HG03196 (cell line): ENCODE data around the gene KCNG2.

Source experiments
- ATAC-seq: cut with Tn5 transposase; IDR thresholded peaks from one replicate; pipeline ENCODE4 v1.9.1; 2021; ENCODE audit not compliant: unreplicated experiment

The KCNG2 gene

GRCh38 chr18:79784071-79784913, 13.4 kb upstream of the KCNG2 start:
- ATAC-seq = no peak

GRCh38 chr18:79784965-79785770, 12.6 kb upstream of the KCNG2 start:
- ATAC-seq = no peak

- no peak for ATAC-seq
Measured at GRCh38 chr18:79785831-79786230, 11.9 kb upstream of the KCNG2 start.

GRCh38 chr18:79786304-79786703, 11.4 kb upstream of the KCNG2 start:
- ATAC-seq = no peak

GRCh38 chr18:79786786-79787526, 10.8 kb upstream of the KCNG2 start:
- no peak for ATAC-seq

GRCh38 chr18:79787527-79787864, 10.2 kb upstream of the KCNG2 start:
- no peak for ATAC-seq

GRCh38 chr18:79787865-79788733, 9.6 kb upstream of the KCNG2 start:
- ATAC-seq = no peak

GRCh38 chr18:79788734-79789085, 9.0 kb upstream of the KCNG2 start:
- ATAC-seq = no peak

GRCh38 chr18:79789091-79789891, 8.4 kb upstream of the KCNG2 start:
- no peak for ATAC-seq

GRCh38 chr18:79789901-79790890, 7.5 kb upstream of the KCNG2 start:
- no peak for ATAC-seq

- ATAC-seq = no peak
Measured at GRCh38 chr18:79790996-79791972, 6.5 kb upstream of the KCNG2 start.

- ATAC-seq = no peak
Measured at GRCh38 chr18:79792096-79792987, 5.4 kb upstream of the KCNG2 start.

- no peak for ATAC-seq
Measured at GRCh38 chr18:79792988-79793355, 4.8 kb upstream of the KCNG2 start.

GRCh38 chr18:79794846-79795245, 2.9 kb upstream of the KCNG2 start:
- ATAC-seq = no peak

- ATAC-seq = no peak
Measured at GRCh38 chr18:79795446-79795845, 2.3 kb upstream of the KCNG2 start.

GRCh38 chr18:79796016-79796415, 1.7 kb upstream of the KCNG2 start:
- no peak for ATAC-seq
